Measurements from ENCODE around the gene TAS1R3.

TAS1R3 gene

DNA sequence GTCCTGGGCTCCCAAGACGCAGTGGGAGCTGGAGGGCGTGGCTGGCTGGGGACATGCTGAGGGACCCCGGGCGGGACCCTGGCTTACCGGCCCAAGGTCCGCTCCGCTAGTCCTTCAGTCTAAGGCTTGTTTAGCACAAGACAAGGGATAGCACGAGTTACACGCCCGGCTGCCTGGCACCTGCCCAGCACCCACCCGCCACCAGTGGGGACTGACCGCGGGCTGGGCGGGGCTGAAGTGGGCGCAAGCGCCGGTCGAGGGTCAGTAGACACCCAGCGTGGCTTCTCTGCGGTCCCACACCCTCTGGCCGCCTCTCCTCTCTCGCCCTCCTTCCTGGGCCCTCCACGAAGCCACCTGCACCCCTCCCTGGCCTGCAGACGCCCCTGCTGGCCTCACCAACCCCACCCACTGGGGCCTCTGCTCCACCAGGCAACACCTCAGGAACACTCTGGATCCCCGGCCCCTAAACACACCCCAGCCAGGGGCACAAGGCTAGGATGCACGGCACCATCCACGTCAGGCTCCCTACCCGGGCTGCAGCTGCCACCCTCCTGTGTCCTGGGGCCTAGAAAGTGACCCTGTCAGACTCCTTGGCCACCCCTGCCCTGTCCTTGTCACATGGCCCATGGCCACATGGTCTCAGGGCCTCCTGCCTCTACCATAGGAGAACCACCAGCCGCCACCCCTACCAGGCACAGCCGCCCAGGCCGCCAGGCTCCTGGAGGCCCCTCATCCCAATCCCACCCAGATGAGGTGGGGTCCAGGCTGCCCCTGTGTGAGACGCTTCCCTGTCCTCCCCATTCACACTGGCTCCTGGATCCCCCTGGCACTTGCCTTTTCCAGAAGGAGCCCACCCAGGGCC, 6.1 kb downstream of the TAS1R3 start:
- no peaks in the 10 kb centered on the region for H3K4me1 ChIP-seq (ENCODE audit: control insufficient read depth, insufficient read depth, low read length)
- H3K36me3 ChIP-seq (ENCODE audit: control insufficient read depth, insufficient read depth, low read length): peaks cover 39% of the 10 kb centered on the region
- no peak overlapping the region for H3K27ac ChIP-seq (ENCODE audit: low read depth, low read length)
- H3K27me3 ChIP-seq (ENCODE audit: control insufficient read depth, insufficient read depth, low read length): no peaks in the 10 kb centered on the region
- H3K9ac ChIP-seq (ENCODE audit: low read length): no peak overlapping the region
- no peak overlapping the region for H3K4me3 ChIP-seq (ENCODE audit: low read depth, low read length)
- H3K9me3 ChIP-seq (ENCODE audit: control insufficient read depth, insufficient read depth, low read depth, low read length): no peaks in the 10 kb centered on the region

DNA sequence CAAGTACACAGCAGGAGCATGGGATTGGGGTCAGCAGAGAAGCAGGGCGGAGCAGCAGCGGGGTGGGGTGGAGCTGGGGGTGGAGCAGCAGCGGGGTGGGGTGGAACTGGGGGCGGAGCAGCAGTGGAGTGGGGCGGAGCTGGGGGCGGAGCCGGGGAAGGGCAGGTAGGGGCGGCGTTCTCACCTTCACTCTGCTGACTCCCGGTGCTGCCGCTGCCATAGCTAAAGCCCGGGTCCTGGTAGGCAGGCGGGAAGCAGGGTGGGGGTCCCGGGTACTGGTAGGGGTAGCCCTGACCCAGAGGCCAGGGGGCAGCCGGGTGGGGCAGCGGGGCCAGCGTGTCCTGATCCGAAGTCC, 6.7 kb downstream of the TAS1R3 start:
- Histone ChIP-seq H3K4me3 (ENCODE audit: low read depth, low read length) (no peak overlapping the region), H3K4me1 (ENCODE audit: control insufficient read depth, insufficient read depth, low read length) (no peaks in the 10 kb centered on the region), H3K27me3 (ENCODE audit: control insufficient read depth, insufficient read depth, low read length) (no peaks in the 10 kb centered on the region), H3K36me3 (ENCODE audit: control insufficient read depth, insufficient read depth, low read length) (peaks cover 39% of the 10 kb centered on the region), H3K9me3 (ENCODE audit: control insufficient read depth, insufficient read depth, low read depth, low read length) (no peaks in the 10 kb centered on the region), H3K27ac (ENCODE audit: low read depth, low read length) (no peak overlapping the region), H3K9ac (ENCODE audit: low read length) (no peak overlapping the region)

DNA sequence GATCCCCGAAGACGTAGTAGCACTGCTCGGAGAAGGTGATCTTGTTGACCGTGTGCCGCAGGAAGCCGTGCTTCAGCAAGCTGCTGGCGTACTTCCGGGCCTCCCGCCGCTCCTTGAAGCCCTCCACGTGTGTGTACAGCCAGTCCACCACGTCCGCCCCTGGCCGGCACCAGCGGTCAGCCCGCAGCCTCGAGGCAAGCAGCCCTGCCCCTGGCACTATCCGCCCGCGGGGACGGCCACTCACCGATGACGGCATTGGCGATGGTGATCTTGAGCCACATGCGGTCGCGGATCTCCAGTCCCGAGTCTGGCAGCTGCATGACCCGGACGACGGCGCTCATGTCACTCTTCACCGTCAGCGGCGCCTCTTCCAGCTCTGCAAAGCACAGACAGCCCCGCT, 7.2 kb downstream of the TAS1R3 start:
- H3K9ac ChIP-seq (ENCODE audit: low read length): no peak overlapping the region
- H3K36me3 ChIP-seq (ENCODE audit: control insufficient read depth, insufficient read depth, low read length): peaks cover 39% of the 10 kb centered on the region
- H3K4me3 ChIP-seq (ENCODE audit: low read depth, low read length): no peak overlapping the region
- H3K4me1 ChIP-seq (ENCODE audit: control insufficient read depth, insufficient read depth, low read length): no peaks in the 10 kb centered on the region
- no peak overlapping the region for H3K27ac ChIP-seq (ENCODE audit: low read depth, low read length)
- no peaks in the 10 kb centered on the region for H3K9me3 ChIP-seq (ENCODE audit: control insufficient read depth, insufficient read depth, low read depth, low read length)
- no peaks in the 10 kb centered on the region for H3K27me3 ChIP-seq (ENCODE audit: control insufficient read depth, insufficient read depth, low read length)

DNA sequence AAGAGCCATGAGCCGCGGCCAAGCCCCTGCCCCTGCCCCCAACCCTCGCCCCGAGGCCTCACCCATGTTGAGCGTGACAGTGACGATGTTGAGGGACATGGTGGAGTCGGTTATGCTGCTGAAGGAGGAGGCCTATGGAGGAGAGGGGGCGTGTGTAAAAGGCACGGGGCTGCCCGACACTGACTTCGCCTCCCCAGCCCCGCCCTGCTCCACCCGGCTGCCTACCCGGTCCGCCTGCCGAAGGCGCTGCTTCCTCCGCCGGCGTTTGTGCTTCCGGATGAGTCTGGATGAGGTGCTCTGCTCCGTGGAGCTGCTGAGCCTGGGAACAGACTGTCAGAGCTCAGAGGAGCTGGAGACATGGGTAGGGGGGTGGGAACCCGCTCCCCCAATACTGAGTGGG, 9.1 kb downstream of the TAS1R3 start:
- H3K36me3 ChIP-seq (ENCODE audit: control insufficient read depth, insufficient read depth, low read length): peaks cover 38% of the 10 kb centered on the region
- no peaks in the 10 kb centered on the region for H3K9me3 ChIP-seq (ENCODE audit: control insufficient read depth, insufficient read depth, low read depth, low read length)
- no peaks in the 10 kb centered on the region for H3K4me1 ChIP-seq (ENCODE audit: control insufficient read depth, insufficient read depth, low read length)
- H3K27ac ChIP-seq (ENCODE audit: low read depth, low read length): no peak overlapping the region
- H3K27me3 ChIP-seq (ENCODE audit: control insufficient read depth, insufficient read depth, low read length): no peaks in the 10 kb centered on the region
- no peak overlapping the region for H3K4me3 ChIP-seq (ENCODE audit: low read depth, low read length)
- H3K9ac ChIP-seq (ENCODE audit: low read length): no peak overlapping the region

DNA sequence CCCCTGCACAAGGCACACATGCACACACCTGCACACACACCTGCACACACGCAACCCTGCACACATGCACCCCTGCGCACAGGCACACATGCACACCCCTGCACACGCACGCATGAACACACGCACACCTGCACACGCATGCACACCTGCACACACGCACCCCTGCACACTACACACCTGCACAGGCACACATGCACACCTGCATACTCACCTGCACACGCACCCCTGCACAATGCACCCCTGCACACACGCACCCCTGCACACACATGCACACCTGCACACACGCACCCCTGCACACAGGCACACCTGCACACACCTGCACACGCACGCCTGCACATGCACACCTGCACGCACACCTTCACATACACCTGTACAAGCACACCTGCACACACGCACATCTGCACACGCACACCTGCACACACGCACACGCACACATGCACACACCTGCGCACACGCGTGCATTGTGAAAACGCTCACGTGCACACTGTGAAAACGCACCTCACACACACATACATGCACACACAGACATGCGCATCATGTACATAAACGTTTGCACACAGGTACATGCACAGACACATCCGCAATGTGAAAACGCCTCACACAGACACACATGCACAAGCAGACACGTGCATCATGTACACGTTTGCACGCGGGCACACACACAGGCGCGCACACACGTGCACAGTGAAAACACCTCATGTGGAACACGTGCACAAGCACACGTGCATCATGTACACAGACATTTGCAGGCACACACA, 9.9 kb downstream of the TAS1R3 start:
- Histone ChIP-seq H3K27ac (ENCODE audit: low read depth, low read length) (no peak overlapping the region), H3K36me3 (ENCODE audit: control insufficient read depth, insufficient read depth, low read length) (peaks cover 34% of the 10 kb centered on the region), H3K9me3 (ENCODE audit: control insufficient read depth, insufficient read depth, low read depth, low read length) (no peaks in the 10 kb centered on the region)

DNA sequence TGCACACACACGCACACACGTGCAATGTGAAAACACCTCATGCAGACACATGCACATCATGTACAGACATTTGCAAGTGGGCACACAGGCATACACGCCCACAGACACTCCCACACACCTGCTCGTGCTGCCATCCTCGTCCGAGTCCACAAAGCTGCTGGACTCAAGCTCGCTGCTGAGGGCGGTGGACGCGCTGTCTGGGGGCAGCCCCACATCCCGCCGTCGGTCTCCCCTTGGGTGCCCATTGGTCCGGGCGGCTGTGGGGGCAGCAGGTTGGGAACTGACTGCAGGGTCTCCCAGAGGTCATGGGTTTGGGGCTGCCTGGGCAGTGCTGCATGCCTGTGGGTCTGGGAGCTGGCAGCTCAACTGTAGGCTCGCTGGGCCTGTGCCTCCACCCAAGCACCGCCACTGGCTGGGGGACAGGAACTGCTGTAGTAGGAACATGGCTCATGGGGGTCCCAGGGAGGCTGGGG, 10.5 kb downstream of the TAS1R3 start:
- Histone ChIP-seq H3K9ac (ENCODE audit: low read length) (no peak overlapping the region), H3K27me3 (ENCODE audit: control insufficient read depth, insufficient read depth, low read length) (no peaks in the 10 kb centered on the region), H3K4me3 (ENCODE audit: low read depth, low read length) (no peak overlapping the region), H3K36me3 (ENCODE audit: control insufficient read depth, insufficient read depth, low read length) (peaks cover 38% of the 10 kb centered on the region), H3K4me1 (ENCODE audit: control insufficient read depth, insufficient read depth, low read length) (no peaks in the 10 kb centered on the region), H3K27ac (ENCODE audit: low read depth, low read length) (no peak overlapping the region), H3K9me3 (ENCODE audit: control insufficient read depth, insufficient read depth, low read depth, low read length) (no peaks in the 10 kb centered on the region)

More for the DNA sequence above, 9.9 kb downstream of the TAS1R3 start:
- no peaks in the 10 kb centered on the region for H3K27me3 ChIP-seq (ENCODE audit: control insufficient read depth, insufficient read depth, low read length)
- H3K9ac ChIP-seq (ENCODE audit: low read length): no peak overlapping the region
- H3K4me3 ChIP-seq (ENCODE audit: low read depth, low read length): no peak overlapping the region
- H3K4me1 ChIP-seq (ENCODE audit: control insufficient read depth, insufficient read depth, low read length): no peaks in the 10 kb centered on the region

DNA sequence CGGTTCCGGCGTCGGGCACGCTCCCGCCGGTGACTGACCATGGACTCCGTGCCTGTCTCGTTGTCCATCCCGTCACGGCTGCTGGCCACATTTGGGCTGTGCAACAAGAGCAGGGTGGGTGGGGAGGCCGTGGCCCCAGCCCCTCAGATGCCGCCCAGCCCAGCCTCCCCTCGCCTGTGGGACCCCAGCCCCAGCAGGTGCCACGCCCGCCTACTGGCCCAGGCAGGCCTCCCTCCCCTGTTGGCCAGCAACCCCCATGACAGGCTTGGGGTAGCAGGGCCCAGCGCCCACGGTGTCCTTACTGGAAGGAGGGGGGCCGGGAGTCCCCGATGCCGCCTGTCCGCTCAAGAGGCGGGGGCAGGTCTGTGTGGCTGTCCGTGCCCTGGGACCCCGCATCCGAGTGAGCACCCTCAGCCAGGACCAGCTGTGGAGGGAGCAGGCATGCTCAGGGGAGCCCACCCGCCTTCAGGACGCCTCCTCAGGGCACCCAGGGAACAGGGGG, 11.0 kb downstream of the TAS1R3 start:
- H3K36me3 ChIP-seq (ENCODE audit: control insufficient read depth, insufficient read depth, low read length): peaks cover 38% of the 10 kb centered on the region
- H3K9me3 ChIP-seq (ENCODE audit: control insufficient read depth, insufficient read depth, low read depth, low read length): no peaks in the 10 kb centered on the region
- H3K27ac ChIP-seq (ENCODE audit: low read depth, low read length): 0 out of 2 replicates have a peak overlapping the region, but pooled peaks have one; percentile 19
- no peaks in the 10 kb centered on the region for H3K4me1 ChIP-seq (ENCODE audit: control insufficient read depth, insufficient read depth, low read length)
- H3K27me3 ChIP-seq (ENCODE audit: control insufficient read depth, insufficient read depth, low read length): no peaks in the 10 kb centered on the region
- no peak overlapping the region for H3K4me3 ChIP-seq (ENCODE audit: low read depth, low read length)
- no peak overlapping the region for H3K9ac ChIP-seq (ENCODE audit: low read length)

DNA sequence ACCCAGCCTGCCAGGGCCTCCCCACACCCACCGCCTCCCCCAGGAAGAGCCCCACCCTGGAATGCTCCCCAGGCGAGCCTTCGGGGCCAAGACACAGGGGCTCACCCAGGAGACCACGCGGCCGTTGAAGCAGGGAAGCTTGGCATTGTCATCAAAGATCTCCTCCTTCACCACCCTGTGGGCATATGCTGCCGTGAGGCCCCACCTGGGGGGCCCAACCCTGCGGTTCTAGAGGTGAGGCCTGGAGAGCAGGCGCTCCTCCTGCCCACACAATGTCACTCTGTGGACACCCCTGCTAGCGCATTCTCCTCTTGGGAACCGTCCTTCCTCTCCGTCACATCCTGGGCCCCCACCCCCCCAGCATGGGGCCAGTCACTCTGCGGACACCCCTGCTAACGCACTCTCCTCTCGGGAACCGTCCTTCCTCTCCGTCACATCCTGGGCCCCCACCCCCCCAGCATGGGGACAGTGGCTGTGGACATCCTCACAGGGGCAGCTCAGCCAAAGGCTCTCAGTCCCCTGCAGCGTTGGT, 11.6 kb downstream of the TAS1R3 start:
- Histone ChIP-seq H3K4me3 (ENCODE audit: low read depth, low read length) (no peak overlapping the region), H3K4me1 (ENCODE audit: control insufficient read depth, insufficient read depth, low read length) (peaks cover 5% of the 10 kb centered on the region), H3K27me3 (ENCODE audit: control insufficient read depth, insufficient read depth, low read length) (no peaks in the 10 kb centered on the region), H3K9ac (ENCODE audit: low read length) (no peak overlapping the region), H3K36me3 (ENCODE audit: control insufficient read depth, insufficient read depth, low read length) (peaks cover 38% of the 10 kb centered on the region), H3K27ac (ENCODE audit: low read depth, low read length) (0 out of 2 replicates have a peak overlapping the region, but pooled peaks have one; percentile 19), H3K9me3 (ENCODE audit: control insufficient read depth, insufficient read depth, low read depth, low read length) (no peaks in the 10 kb centered on the region)

DNA sequence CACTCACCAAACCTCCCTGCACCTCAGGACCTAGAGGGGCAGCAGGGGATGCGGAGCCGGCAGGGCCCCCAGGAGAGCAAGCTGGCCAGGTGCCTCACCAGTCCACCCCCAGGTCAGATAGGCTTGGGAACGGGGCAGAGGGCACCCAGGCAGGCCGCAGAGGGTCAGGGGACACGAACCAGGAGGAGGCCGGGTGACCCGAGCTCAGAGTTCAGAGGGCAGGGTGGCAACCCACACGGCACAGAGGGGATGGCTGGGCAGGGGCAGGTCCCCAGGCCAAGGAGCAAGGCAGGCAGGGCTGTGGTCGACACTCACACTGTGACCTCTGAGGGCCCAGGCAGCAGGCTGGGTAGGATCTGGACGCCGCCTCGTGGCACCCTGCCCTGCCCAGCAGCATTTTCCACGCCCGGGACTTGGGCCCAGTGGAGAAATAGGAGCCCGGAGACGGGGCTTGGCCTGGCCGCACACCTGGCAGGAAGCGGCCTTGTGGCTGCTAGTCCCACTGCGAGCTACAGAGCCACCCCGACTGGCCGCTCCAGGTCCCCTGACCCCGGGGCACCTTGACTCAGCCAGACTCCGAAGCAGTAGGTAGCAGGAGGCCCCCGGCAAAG, 12.8 kb downstream of the TAS1R3 start:
- Histone ChIP-seq H3K9me3 (ENCODE audit: control insufficient read depth, insufficient read depth, low read depth, low read length) (no peaks in the 10 kb centered on the region), H3K9ac (ENCODE audit: low read length) (no peak overlapping the region), H3K4me3 (ENCODE audit: low read depth, low read length) (no peak overlapping the region), H3K27me3 (ENCODE audit: control insufficient read depth, insufficient read depth, low read length) (no peaks in the 10 kb centered on the region), H3K4me1 (ENCODE audit: control insufficient read depth, insufficient read depth, low read length) (peaks cover 12% of the 10 kb centered on the region), H3K27ac (ENCODE audit: low read depth, low read length) (no peak overlapping the region), H3K36me3 (ENCODE audit: control insufficient read depth, insufficient read depth, low read length) (peaks cover 29% of the 10 kb centered on the region)

DNA sequence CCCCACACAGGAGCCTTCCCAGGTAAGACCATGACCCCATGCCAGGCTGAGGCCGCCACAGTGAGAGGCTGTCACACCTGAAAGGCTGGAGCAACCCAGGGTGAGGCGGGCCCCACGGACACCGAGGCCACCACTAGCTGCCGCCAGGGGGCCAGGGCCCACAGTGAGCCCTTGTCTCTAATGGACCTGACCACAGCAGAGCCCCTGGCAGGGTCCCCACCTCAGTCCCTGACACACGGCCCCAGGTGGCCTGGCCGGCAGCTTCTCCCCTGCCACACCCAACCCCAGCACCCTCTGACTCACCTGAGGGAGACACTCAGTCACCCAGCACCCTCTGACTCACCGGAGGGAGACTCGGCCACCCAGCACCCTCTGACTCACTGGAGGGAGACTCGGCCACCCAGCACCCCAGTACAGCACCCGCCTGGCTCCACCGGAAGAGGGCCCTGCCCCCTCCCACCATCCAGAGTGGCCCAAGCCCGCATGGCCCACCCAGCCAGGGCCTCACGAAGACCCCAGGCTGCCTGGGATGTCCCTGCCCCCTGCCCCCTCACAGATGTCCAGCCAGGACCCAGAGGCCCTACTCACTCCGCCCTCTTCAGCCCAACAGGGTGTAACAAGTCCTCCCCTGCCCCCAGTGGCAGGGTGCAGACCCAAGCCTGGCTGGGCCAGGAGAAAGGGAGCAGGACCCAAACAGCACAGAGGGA, 13.7 kb downstream of the TAS1R3 start:
- no peak overlapping the region for H3K9ac ChIP-seq (ENCODE audit: low read length)
- peaks cover 12% of the 10 kb centered on the region for H3K4me1 ChIP-seq (ENCODE audit: control insufficient read depth, insufficient read depth, low read length)
- no peak overlapping the region for H3K4me3 ChIP-seq (ENCODE audit: low read depth, low read length)
- no peaks in the 10 kb centered on the region for H3K27me3 ChIP-seq (ENCODE audit: control insufficient read depth, insufficient read depth, low read length)
- no peaks in the 10 kb centered on the region for H3K9me3 ChIP-seq (ENCODE audit: control insufficient read depth, insufficient read depth, low read depth, low read length)
- H3K36me3 ChIP-seq (ENCODE audit: control insufficient read depth, insufficient read depth, low read length): peaks cover 25% of the 10 kb centered on the region
- no peak overlapping the region for H3K27ac ChIP-seq (ENCODE audit: low read depth, low read length)

Data from HUES6 (cell line).